GM23338 (cell line): ENCODE data around the gene TOR1AIP1. TPM values are rescaled to one million over a fixed set of nuclear protein-coding genes. Genes with fewer than 3 reads are reported as not detected.

Source experiments
- ATAC-seq: fragments of 200-7000 bp; cut with Tn5 transposase; 3 replicates; pipeline ENCODE4 v1.9.1; 2020
- DNase-seq: peaks from one replicate; pipeline ENCODE4 v3.0.0-alpha.2; 2015; ENCODE audit warnings: low spot score
- H2AFZ ChIP-seq: fragments of 200-600 bp; sonication (generic); 2 replicates; pipeline ENCODE4 v1.8.0; 2016; ENCODE audit warnings: antibody characterized with exemption, mild to moderate bottlenecking, moderate library complexity
- H3F3A ChIP-seq: fragments of 200-600 bp; sonication (generic); replicated peaks from 2 replicates; pipeline ENCODE4 v1.8.0; 2017; ENCODE audit warnings: antibody characterized with exemption, mixed run types, low read depth
- H3K27ac ChIP-seq: fragments of 200-600 bp; sonication (generic); 2 replicates; pipeline ENCODE4 v1.6.1; 2016; ENCODE audit warnings: low read depth
- H3K27me3 ChIP-seq: fragments of 200-600 bp; sonication (generic); 2 replicates; pipeline ENCODE4 v1.8.0; 2016; ENCODE audit warnings: mild to moderate bottlenecking, mixed run types, moderate library complexity; ENCODE audit not compliant: insufficient read depth
- H3K36me3 ChIP-seq: fragments of 200-600 bp; sonication (generic); 2 replicates; pipeline ENCODE4 v1.8.0; 2016; ENCODE audit warnings: mild to moderate bottlenecking; ENCODE audit not compliant: insufficient read depth
- H3K4me1 ChIP-seq: fragments of 200-600 bp; sonication (generic); 2 replicates; pipeline ENCODE4 v1.8.0; 2016; ENCODE audit warnings: mild to moderate bottlenecking, moderate library complexity; ENCODE audit not compliant: insufficient read depth
- H3K4me2 ChIP-seq: fragments of 200-600 bp; sonication (generic); 2 replicates; pipeline ENCODE4 v1.7.1; 2017; ENCODE audit warnings: mixed run types
- H3K4me3 ChIP-seq: fragments of 200-600 bp; sonication (generic); 2 replicates; pipeline ENCODE4 v1.6.1; 2016; ENCODE audit warnings: mixed run types
- H3K79me2 ChIP-seq: fragments of 200-600 bp; sonication (generic); replicated peaks from 2 replicates; pipeline ENCODE4 v1.8.0; 2017; ENCODE audit warnings: mild to moderate bottlenecking; ENCODE audit not compliant: insufficient read depth
- H3K9me2 ChIP-seq: fragments of 200-600 bp; sonication (generic); 2 replicates; pipeline ENCODE4 v1.8.0; 2017; ENCODE audit not compliant: insufficient read depth
- H4K20me1 ChIP-seq: fragments of 200-600 bp; sonication (generic); replicated peaks from 2 replicates; pipeline ENCODE4 v1.8.0; 2017; ENCODE audit warnings: mild to moderate bottlenecking; ENCODE audit not compliant: insufficient read depth
- H3K27ac Mint-ChIP-seq: 2 replicates; pipeline ENCODE4 v1.8.0; 2020; ENCODE audit warnings: inconsistent platforms, mild to moderate bottlenecking, moderate library complexity, mixed read lengths
- H3K27me3 Mint-ChIP-seq: 3 replicates; pipeline ENCODE4 v1.8.0; 2022; ENCODE audit warnings: low read depth, mild to moderate bottlenecking, moderate library complexity, mixed read lengths, inconsistent platforms; ENCODE audit not compliant: insufficient read depth, poor library complexity
- H3K36me3 Mint-ChIP-seq: 3 replicates; pipeline ENCODE4 v1.8.0; 2021; ENCODE audit warnings: low read depth, mild to moderate bottlenecking, inconsistent platforms, moderate library complexity, mixed read lengths
- H3K4me1 Mint-ChIP-seq: 3 replicates; pipeline ENCODE4 v1.8.0; 2020; ENCODE audit warnings: mild to moderate bottlenecking, inconsistent platforms, mixed read lengths
- H3K4me3 Mint-ChIP-seq: 3 replicates; pipeline ENCODE4 v1.8.0; 2021; ENCODE audit warnings: moderate library complexity, mild to moderate bottlenecking, inconsistent platforms, mixed read lengths
- H3K9me3 Mint-ChIP-seq: 3 replicates; pipeline ENCODE4 v1.8.0; 2020; ENCODE audit warnings: moderate library complexity, mild to moderate bottlenecking, inconsistent platforms, mixed read lengths
- CREB1 ChIP-seq: fragments of 250-450 bp; sonication (Bioruptor Pico); IDR thresholded peaks from 2 replicates; pipeline ENCODE4 v1.5.0; 2020; ENCODE audit warnings: low read depth, mild to moderate bottlenecking, moderate library complexity
- CTCF ChIP-seq, 2 experiments: fragments of 200-600 bp in 1 of 2; sonication (generic) in 1 of 2; conservative IDR thresholded peaks; 2 replicates each; pipeline versions ENCODE4 v1.5.1 to v1.6.1; 2016 to 2017; ENCODE audit warnings: antibody characterized with exemption in 2 of 2, low read depth in 2 of 2, mild to moderate bottlenecking in 2 of 2, moderate library complexity in 1 of 2
- ETS1 ChIP-seq: IDR thresholded peaks from 2 replicates; pipeline ENCODE4 v1.6.1; 2016; ENCODE audit warnings: antibody characterized with exemption
- EZH2 ChIP-seq: fragments of 200-600 bp; sonication (generic); IDR thresholded peaks from one replicate; pipeline ENCODE4 v1.8.0; 2017; ENCODE audit warnings: antibody characterized with exemption, mild to moderate bottlenecking, low read depth; ENCODE audit not compliant: unreplicated experiment
- EZH2phosphoT487 ChIP-seq: fragments of 200-600 bp; sonication (generic); IDR thresholded peaks from one replicate; pipeline ENCODE4 v1.8.1; 2018; ENCODE audit warnings: antibody characterized with exemption; ENCODE audit not compliant: unreplicated experiment
- JUNB ChIP-seq: IDR thresholded peaks from one replicate; pipeline ENCODE4 v1.6.1; 2016; ENCODE audit warnings: antibody characterized with exemption; ENCODE audit not compliant: unreplicated experiment
- NANOG ChIP-seq: IDR thresholded peaks from 2 replicates; pipeline ENCODE4 v1.6.1; 2016; ENCODE audit warnings: antibody characterized with exemption, borderline replicate concordance
- POLR2AphosphoS5 ChIP-seq: IDR thresholded peaks from 2 replicates; pipeline ENCODE4 v1.6.1; 2016; ENCODE audit warnings: antibody characterized with exemption, low read depth
- REST ChIP-seq: IDR thresholded peaks from one replicate; pipeline ENCODE4 v1.6.1; 2018; ENCODE audit warnings: antibody characterized with exemption; ENCODE audit not compliant: unreplicated experiment
- STAT1 ChIP-seq: IDR thresholded peaks from one replicate; pipeline ENCODE4 v1.6.1; 2016; ENCODE audit warnings: antibody characterized with exemption; ENCODE audit not compliant: unreplicated experiment
- ZNF114 ChIP-seq: fragments of 250-450 bp; sonication (Bioruptor Pico); IDR thresholded peaks from 2 replicates; pipeline ENCODE4 v1.5.0; 2020; ENCODE audit warnings: mild to moderate bottlenecking, moderate library complexity
- ZNF331 ChIP-seq: fragments of 250-450 bp; sonication (Bioruptor Pico); IDR thresholded peaks from 2 replicates; pipeline ENCODE4 v1.5.0; 2020; ENCODE audit warnings: low read depth, mild to moderate bottlenecking, moderate library complexity
- polyA plus RNA-seq: library from polyadenylated mRNA; unstranded; fragments of >200 nt; fragmentation: Nextera tagmentation; extraction: Ambion mirVana; gene quantifications from 2 replicates; pipeline ENCODE4 v1.2.1, GENCODE V29; 2016
- total RNA-seq: library from RNA; depleted of rRNA; stranded (reverse); fragments of >200 nt; shearing (Covaris generic); gene quantifications from 2 replicates; pipeline ENCODE4 v1.2.3, GENCODE V29; 2014

The TOR1AIP1 gene
- total and polyA plus RNA-seq, 2 experiments from 2014 or later = 16.9 to 20.6 TPM

GRCh38 chr1:179879797-179880196, 2.3 kb upstream of the TOR1AIP1 start:
- TF ChIP-seq ETS1 = no peak
- no peak for TF ChIP-seq CTCF (conservative IDR thresholded peaks at IDR 0.05; ENCODE audit: low read depth in 2 of 2)
- no peak for TF ChIP-seq EZH2phosphoT487
- no peak for TF ChIP-seq NANOG
- no peak for TF ChIP-seq ZNF114 (CRISPR knock-in tag)
- no peak for TF ChIP-seq STAT1
- no peak for TF ChIP-seq ZNF331 (CRISPR knock-in tag)
- TF ChIP-seq POLR2AphosphoS5 = no peak
- no peak for TF ChIP-seq EZH2
- TF ChIP-seq REST = no peak
- no peak for TF ChIP-seq CREB1 (CRISPR knock-in tag)
- no peak for TF ChIP-seq JUNB
- peaks cover 12% of the 10 kb centered on the region for H3K36me3 Mint-ChIP-seq
- Histone ChIP-seq H3K27me3 (no peaks in the 10 kb centered on the region), H2AFZ (no peak overlapping the region), H3K9me2 (no peaks in the 10 kb centered on the region), H3K27ac (no peak overlapping the region), H3K79me2 (peaks cover 37% of the 10 kb centered on the region), H3F3A (peaks cover 11% of the 10 kb centered on the region; the same call in 1 of the 2 replicates), H4K20me1 (peaks cover 8% of the 10 kb centered on the region; the same call in 1 of the 2 replicates), H3K4me1 (peaks cover 10% of the 10 kb centered on the region), H3K4me3 (no peak overlapping the region), H3K4me2 (no peak overlapping the region), H3K36me3 (peaks cover 3% of the 10 kb centered on the region; the same call in 1 of the 2 replicates)
- no peaks in the 10 kb centered on the region for H3K9me3 Mint-ChIP-seq
- H3K27ac Mint-ChIP-seq = no peak overlapping the region
- peaks cover 23% of the 10 kb centered on the region for H3K4me1 Mint-ChIP-seq
- ATAC-seq (no peak), DNase-seq (no peak)
- H3K4me3 Mint-ChIP-seq = no peak overlapping the region
- peaks cover 3% of the 10 kb centered on the region for H3K27me3 Mint-ChIP-seq
